ENCODE data around the gene MTCH1.
A peak's percentile ranks its signal among the peaks of the same experiment; 100 is the strongest.
"Not testable (repeated sequence)": the region's sequence is repeated elsewhere in the genome, so short reads cannot be mapped to it uniquely, and the experiment has no call there.

Gene MTCH1

DNA sequence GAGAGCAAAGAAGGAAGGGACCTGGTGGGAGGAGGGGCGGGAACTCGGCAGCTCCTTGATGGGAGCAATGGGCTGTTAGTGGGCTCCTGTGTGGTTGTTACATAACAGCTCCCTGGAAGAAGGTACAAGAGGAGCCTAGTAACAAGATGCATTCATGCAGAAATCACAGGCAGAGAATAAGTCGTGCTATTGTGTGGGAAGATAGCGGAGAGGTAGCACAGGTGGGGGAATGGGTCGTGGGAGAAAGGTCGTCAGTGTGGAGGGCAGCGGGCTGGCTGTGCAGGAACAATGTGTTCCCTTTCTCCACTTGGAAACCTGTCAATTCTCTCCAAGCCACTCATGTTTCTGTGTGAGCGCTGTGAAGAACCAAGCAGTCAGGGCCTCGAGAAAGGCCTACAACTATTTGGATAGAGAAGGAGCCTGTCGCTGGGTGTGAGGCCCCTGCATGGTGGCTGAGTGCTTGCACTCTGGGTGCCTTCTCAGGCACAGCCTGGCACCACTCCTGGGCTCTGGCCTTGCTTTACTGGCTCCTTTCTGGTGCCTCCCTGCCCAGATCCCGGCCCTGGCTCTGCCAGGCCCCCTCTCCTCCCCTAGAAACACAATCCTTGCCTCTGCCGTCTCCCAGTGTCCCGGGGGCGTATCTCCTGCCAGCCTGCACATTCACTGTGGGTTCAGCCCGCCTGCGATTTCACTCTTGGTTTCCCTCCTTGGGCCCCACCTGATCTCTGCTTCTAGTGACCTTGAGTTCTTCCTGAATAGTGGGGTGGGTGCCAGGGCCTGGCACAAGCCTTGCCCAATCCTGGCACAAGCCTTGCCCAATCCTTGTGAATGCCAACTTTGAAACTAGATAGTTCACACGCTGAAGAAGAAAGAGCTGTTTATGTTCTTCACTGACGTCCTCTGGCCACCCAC, 12.1 kb upstream of the MTCH1 start:
- DNase-seq, result peak in 50 of 56 donors; percentile 27 to 90 (median 65)

- not testable (repeated sequence) for DNase-seq
These were observed 4.4 kb upstream of the MTCH1 start for GRCh38 chr6:36990401-36990800.

- DNase-seq, result no peak
These were observed 3.3 kb upstream of the MTCH1 start for GRCh38 chr6:36989264-36989663.

DNA sequence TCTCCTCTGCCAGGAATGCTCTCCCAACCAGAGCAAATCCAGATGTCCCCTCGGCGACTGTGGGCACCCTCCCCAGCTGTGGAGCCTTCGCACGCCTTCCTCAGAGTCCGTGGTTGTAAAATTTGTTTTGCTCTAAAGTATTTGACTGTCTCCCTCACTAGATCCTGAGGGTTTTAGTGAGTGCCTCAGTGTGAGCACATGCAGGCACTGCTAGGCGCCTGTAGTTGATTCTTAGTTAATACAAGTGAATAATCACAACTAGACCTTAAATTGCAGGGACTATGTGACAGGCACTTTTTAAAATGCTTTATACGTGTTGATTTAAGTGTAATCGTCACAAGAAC, 680 bp upstream of the MTCH1 start:
- no peak for DNase-seq

DNA sequence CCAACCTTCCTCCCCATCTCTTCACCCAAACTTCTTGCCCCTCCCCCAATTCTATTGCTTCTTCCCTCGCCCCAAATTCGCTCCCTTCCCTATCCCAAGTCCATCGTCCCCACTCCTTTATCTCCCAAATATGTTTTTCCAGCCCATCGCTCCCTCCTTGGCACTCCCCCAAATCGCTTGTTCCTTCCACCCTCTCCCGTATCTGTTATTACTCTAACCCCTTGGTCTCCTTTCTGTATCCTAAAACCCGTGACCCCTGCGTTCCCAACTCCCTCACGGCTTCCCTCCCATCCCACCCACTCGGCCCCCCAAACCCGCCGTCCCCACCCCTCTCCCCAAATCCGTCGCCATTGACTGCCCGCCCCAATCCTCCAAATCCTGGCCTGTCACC, 584 bp downstream of the MTCH1 start:
- DNase-seq, result peak in 1 of 56 donors; percentile 44

DNA sequence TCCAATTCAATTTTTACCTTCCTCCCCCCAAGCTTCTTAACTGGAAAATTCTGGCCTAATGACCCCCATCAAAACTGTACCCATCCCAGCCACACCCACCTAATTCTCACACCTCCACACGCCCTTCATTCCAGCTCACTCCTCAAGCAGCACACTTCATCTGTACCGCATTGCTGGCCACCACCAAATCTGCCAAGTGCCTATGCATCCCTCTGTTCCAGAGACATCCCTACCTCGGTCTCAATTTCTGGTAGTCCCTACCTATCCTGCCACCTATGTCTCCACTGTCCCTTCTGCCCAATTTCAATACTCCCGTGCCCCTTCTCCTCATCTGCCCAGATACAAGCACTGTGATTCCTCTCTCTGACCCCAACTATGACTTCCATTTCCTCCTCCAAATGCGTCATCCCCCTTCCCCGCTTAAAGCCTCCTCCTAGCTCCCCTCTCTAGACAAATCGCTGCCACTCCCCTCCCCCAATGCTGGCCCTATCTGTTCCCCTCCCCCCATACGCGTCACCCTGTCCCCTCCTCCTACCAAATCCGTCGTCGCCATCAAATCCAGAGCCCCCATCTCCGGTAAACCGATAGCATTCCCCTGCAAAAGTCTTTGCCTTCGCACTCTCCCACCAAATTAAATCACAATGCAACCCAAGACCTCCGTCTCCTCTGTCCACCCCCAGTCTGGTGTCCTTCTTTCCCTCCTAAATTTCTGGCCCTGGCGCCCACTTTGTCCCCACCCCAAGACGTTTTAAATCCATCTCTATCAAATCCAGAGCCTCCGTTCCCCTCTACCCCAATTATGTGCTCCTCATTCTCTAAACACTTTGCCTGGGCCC, 1.2 kb downstream of the MTCH1 start:
- DNase-seq, result peak in 27 of 56 donors; percentile 11 to 47 (median 27)

DNA sequence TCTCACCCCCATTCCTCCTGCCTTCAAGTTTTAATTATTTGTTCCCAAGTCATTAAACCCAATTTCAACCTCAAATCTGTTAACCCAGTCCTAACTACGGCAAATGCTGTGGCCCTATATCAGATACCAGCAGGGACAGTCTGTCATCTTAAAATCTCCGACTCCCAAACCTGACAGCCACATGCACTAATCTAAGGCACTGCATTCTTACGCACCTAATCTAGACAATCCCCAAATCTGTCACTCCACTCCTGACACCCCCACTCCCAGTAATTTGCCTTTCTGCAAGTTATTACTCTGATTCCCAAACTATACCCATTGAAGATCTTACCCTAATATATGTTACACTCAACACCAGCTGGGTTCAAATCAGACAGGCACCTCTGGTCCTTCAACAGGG, 2.5 kb downstream of the MTCH1 start:
- no peak for DNase-seq

DNA sequence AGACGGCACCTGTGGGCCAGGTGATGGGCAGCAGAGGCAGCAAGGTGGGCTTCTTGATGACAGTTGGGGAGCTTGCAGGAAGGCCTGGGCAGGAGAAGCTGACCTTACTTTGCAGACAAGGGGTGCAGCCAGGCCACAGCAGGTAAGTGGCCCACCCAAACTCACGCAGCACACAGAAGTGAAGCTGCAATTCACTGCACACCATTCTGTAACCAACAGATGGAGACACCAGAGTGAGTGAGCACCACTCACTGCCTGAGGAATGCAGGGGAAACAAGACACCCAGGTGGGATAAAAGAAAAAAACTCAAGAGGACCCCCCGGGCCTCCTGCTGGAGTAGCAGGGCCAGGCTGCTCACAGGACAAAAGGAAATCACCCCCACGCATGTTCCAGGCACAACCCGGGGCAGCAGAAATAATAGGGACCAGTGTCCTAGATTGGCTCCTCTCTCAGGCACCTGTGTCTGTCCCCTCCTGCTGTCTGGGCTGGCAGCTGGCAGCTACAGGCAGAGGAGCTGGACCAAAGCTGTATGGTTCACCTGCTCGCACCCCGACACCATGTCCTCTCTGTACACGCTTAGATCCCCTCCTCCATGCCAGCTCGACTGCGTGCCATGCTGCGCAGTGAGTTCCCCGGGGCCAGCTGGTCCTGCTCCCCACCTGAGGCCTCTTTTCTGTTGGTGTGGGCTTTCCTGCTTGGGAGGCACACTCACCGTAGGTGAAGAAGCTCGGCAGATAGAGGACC, 4.9 kb downstream of the MTCH1 start:
- peak in 1 of 56 donors; percentile 25 for DNase-seq

DNA sequence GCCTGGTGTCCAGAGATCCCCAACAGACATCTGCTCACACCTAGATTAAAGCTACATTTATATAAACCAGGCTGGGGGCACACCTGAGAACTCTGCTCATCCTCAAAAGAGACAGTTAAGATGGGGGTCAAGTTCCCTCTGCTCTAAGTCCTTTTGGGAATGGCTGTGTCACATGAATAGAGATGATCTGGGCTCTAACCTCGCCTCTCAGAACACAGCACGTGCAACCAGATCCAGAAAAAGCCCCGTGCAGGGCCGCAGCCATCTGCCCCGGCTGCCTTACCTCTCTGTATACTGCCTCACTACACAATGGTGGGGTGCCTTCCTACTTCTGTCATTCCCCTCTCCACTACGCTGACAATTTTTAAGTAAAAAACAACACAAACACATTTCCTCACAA, 5.9 kb downstream of the MTCH1 start:
- no peak for DNase-seq

GRCh38 chr6:36979347-36979742, 6.7 kb downstream of the MTCH1 start:
- peak in 50 of 56 donors; percentile 14 to 82 (median 51) for DNase-seq

GRCh38 chr6:36978421-36979346, 7.3 kb downstream of the MTCH1 start:
- DNase-seq, result no peak

- DNase-seq, result no peak
These were observed 8.5 kb downstream of the MTCH1 start for GRCh38 chr6:36977470-36977941.

GRCh38 chr6:36976931-36977330, 9.1 kb downstream of the MTCH1 start:
- no peak for DNase-seq

DNA sequence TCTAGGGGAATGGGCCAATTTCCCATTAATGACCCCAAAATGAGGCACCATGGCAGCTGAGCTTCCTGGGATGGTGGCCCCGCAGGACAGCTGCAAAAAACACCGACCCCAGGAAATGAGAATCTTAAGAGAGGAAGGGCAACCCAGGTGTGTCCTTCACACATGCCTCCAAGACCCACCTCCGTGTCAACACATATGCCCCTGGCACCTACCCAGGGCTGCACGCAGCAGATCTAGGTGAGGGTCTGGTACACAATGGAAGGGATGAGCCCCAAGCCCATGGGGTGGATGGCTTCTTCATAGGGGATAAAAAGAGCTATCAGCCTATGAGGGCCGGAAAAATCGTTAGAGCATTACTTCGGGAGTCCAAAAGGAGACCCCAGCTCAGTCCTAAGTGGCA, 9.5 kb downstream of the MTCH1 start:
- no peak for DNase-seq

- DNase-seq, result no peak
These were observed 10.1 kb downstream of the MTCH1 start for GRCh38 chr6:36976007-36976264.

- no peak for DNase-seq
These were observed 10.6 kb downstream of the MTCH1 start for GRCh38 chr6:36975231-36976006.

DNA sequence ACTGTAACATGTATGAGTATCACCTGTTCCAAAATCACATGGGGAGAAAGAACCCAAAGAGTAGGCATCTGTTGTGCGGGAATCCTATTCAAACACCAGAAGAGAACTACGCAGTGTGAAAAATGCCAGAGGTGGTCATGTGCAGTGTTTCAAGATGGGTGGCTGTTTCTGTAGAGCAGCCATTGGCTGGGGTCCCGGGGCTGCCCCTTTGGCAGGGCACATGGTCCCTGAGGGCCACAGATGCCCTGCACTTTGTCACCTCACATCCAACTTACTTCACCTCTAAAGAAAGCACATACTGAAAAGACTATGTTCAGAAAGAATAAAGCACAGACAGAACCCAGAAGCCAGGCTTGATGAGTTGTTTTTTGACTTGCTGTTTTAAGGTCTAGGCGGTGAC, 12.3 kb downstream of the MTCH1 start:
- no peak for DNase-seq

- DNase-seq, result no peak
These were observed 12.8 kb downstream of the MTCH1 start for GRCh38 chr6:36973190-36973589.

- no peak for DNase-seq
These were observed 13.9 kb downstream of the MTCH1 start for GRCh38 chr6:36971921-36972673.
